ENCODE data around the gene FHIT.
A peak's percentile ranks its signal among the peaks of the same experiment; 100 is the strongest.

The FHIT gene

GRCh38 chr3:59793976-59794375 is 1457.3 kb downstream of the FHIT start:
- no peak for DNase-seq (ENCODE audit: low read depth)

GRCh38 chr3:59791774-59792308 is 1459.4 kb downstream of the FHIT start:
- no peak for DNase-seq (ENCODE audit: low read depth)

- DNase-seq (ENCODE audit: low read depth) = no peak
These were observed 1461.0 kb downstream of the FHIT start for GRCh38 chr3:59790241-59790640.

GRCh38 chr3:59788801-59789200 is 1462.5 kb downstream of the FHIT start:
- DNase-seq (ENCODE audit: low read depth) = no peak

- DNase-seq (ENCODE audit: low read depth) = peak; percentile 24
These were observed 1463.1 kb downstream of the FHIT start for GRCh38 chr3:59788133-59788532.

- no peak for DNase-seq (ENCODE audit: low read depth)
These were observed 1464.9 kb downstream of the FHIT start for GRCh38 chr3:59786374-59786773.

- no peak for DNase-seq (ENCODE audit: low read depth)
These were observed 1467.1 kb downstream of the FHIT start for GRCh38 chr3:59784164-59784563.

GRCh38 chr3:59783468-59783988 is 1467.7 kb downstream of the FHIT start:
- no peak for DNase-seq (ENCODE audit: low read depth)

- DNase-seq (ENCODE audit: low read depth) = peak; percentile 64
These were observed 1468.6 kb downstream of the FHIT start for GRCh38 chr3:59782664-59783063.

GRCh38 chr3:59780209-59780608 is 1471.0 kb downstream of the FHIT start:
- DNase-seq (ENCODE audit: low read depth) = no peak

- no peak for DNase-seq (ENCODE audit: low read depth)
These were observed 1472.0 kb downstream of the FHIT start for GRCh38 chr3:59779260-59779659.

- DNase-seq (ENCODE audit: low read depth) = no peak
These were observed 1473.6 kb downstream of the FHIT start for GRCh38 chr3:59777667-59778077.

GRCh38 chr3:59777066-59777465 is 1474.2 kb downstream of the FHIT start:
- no peak for DNase-seq (ENCODE audit: low read depth)

GRCh38 chr3:59775761-59776325 is 1475.4 kb downstream of the FHIT start:
- no peak for DNase-seq (ENCODE audit: low read depth)

- peak; percentile 45 for DNase-seq (ENCODE audit: low read depth)
These were observed 1476.1 kb downstream of the FHIT start for GRCh38 chr3:59775106-59775505.

- peak; percentile 91 for DNase-seq (ENCODE audit: low read depth)
These were observed 1476.6 kb downstream of the FHIT start for GRCh38 chr3:59774634-59775033.

- DNase-seq (ENCODE audit: low read depth) = peak; percentile 23
These were observed 1477.3 kb downstream of the FHIT start for GRCh38 chr3:59774000-59774399.

GRCh38 chr3:59772416-59773408 is 1478.5 kb downstream of the FHIT start:
- no peak for DNase-seq (ENCODE audit: low read depth)

- peak; percentile 95 for DNase-seq (ENCODE audit: low read depth)
These were observed 1479.5 kb downstream of the FHIT start for GRCh38 chr3:59771768-59772181.

- DNase-seq (ENCODE audit: low read depth) = no peak
These were observed 1482.0 kb downstream of the FHIT start for GRCh38 chr3:59769127-59769750.

- DNase-seq (ENCODE audit: low read depth) = peak; percentile 96
These were observed 1484.9 kb downstream of the FHIT start for GRCh38 chr3:59766200-59766872.

GRCh38 chr3:59764171-59764570 is 1487.1 kb downstream of the FHIT start:
- DNase-seq (ENCODE audit: low read depth) = no peak

Data from EH (cell line).